ENCODE data around the gene SYNE1. TPM values are rescaled to one million over a fixed set of nuclear protein-coding genes. Genes with fewer than 3 reads are reported as not detected.
"Not testable (repeated sequence)": the region's sequence is repeated elsewhere in the genome, so short reads cannot be mapped to it uniquely, and the experiment has no call there.

The SYNE1 gene
- total RNA-seq, 2 donors from 2014 or later, result 135 to 160 TPM

DNA sequence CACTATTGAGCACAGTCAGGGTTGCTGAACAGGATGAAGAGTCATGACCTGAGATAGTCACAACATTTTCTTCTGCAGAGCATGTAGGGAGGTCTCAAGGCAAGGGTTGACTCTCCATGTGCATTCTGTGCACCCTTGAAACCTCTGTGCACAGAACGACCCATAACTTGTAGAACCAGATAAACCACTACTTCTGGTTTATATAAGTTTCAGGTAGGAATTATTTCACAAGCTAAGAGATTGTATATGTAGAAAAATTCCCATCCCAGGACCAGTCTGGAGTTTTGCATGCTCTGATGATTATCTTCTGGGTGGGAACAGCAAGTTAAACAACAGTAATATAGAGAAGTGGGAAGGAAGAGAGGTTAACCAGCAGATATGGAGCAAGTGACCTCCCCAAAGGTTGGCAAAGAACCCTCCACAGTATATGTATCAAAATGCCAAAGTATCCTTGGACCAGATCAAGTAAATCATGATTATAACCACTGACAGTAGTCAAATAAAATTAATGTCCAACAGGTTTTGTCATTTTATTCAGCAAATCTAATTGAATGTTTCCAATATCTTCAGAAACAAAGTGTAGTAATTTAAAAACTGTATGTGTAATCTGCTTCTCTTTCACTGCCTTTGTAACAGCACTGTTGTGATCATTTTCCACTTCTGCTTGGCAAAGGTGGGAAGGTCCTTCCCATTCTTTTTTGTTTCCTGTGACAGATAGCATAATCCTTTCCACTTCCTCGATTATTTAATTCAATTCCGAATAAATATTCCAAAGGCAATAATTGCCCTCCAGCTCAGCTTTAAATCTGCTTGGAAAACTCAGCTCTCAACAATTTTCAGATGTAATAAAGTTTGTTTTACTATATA lies 104.4 kb downstream of the SYNE1 start:
- DNase-seq (ENCODE audit: low spot score), result no peak
- H3K4me1 ChIP-seq, result no peaks in the 10 kb centered on the region

GRCh38 chr6:152531659-152532058 lies 105.5 kb downstream of the SYNE1 start:
- Histone ChIP-seq H3K27ac (no peak overlapping the region), H3K9me3 (no peaks in the 10 kb centered on the region), H3K27me3 (no peaks in the 10 kb centered on the region), H3K4me1 (no peaks in the 10 kb centered on the region), H3K4me3 (no peak overlapping the region), H3K36me3 (no peaks in the 10 kb centered on the region)
- no peak for DNase-seq (ENCODE audit: low spot score)
- TF ChIP-seq, protein P1, sequence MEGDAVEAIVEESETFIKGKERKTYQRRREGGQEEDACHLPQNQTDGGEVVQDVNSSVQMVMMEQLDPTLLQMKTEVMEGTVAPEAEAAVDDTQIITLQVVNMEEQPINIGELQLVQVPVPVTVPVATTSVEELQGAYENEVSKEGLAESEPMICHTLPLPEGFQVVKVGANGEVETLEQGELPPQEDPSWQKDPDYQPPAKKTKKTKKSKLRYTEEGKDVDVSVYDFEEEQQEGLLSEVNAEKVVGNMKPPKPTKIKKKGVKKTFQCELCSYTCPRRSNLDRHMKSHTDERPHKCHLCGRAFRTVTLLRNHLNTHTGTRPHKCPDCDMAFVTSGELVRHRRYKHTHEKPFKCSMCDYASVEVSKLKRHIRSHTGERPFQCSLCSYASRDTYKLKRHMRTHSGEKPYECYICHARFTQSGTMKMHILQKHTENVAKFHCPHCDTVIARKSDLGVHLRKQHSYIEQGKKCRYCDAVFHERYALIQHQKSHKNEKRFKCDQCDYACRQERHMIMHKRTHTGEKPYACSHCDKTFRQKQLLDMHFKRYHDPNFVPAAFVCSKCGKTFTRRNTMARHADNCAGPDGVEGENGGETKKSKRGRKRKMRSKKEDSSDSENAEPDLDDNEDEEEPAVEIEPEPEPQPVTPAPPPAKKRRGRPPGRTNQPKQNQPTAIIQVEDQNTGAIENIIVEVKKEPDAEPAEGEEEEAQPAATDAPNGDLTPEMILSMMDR (IDR thresholded peaks at IDR 0.05), result no peak

More for the DNA sequence above, 104.4 kb downstream of the SYNE1 start:
- Histone ChIP-seq H3K27ac (no peak overlapping the region), H3K36me3 (no peaks in the 10 kb centered on the region), H3K4me3 (no peak overlapping the region), H3K27me3 (no peaks in the 10 kb centered on the region), H3K9me3 (no peaks in the 10 kb centered on the region)
- TF ChIP-seq, protein P1 (IDR thresholded peaks at IDR 0.05), result no peak

- Histone ChIP-seq H3K4me3 (no peak overlapping the region), H3K9me3 (no peaks in the 10 kb centered on the region), H3K27ac (no peak overlapping the region), H3K27me3 (no peaks in the 10 kb centered on the region), H3K36me3 (no peaks in the 10 kb centered on the region), H3K4me1 (no peaks in the 10 kb centered on the region)
- DNase-seq (ENCODE audit: low spot score), result no peak
- TF ChIP-seq, protein P1 (IDR thresholded peaks at IDR 0.05), result no peak
Observed at GRCh38 chr6:152529369-152529768, 107.8 kb downstream of the SYNE1 start.

- H3K36me3 ChIP-seq; H3K4me1 ChIP-seq; H3K4me3 ChIP-seq; DNase-seq (ENCODE audit: low spot score); H3K27me3 ChIP-seq; H3K9me3 ChIP-seq; H3K27ac ChIP-seq: not testable (repeated sequence)
Observed at GRCh38 chr6:152514120-152514519, 123.0 kb downstream of the SYNE1 start.

DNA sequence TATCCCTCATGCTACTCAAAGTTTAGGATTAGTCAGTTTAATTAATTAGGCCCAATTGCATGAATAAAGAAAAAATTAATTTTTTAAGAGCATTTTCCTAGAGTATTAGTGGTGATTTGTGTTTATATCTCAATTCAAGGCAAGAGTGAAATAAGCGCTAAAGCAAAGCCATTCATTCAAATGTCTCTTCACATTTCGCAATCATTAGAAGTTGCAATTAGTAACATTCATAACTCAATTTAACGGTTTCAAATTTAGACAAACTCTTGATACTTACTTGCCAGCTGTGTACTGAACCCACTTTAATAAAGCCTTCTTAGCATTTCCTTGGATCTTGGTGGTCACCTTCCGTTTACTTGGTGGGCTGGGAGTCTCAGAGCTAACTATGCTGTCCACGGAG lies 127.2 kb downstream of the SYNE1 start:
- Histone ChIP-seq H3K9me3 (no peaks in the 10 kb centered on the region), H3K4me3 (no peak overlapping the region), H3K27me3 (no peaks in the 10 kb centered on the region), H3K36me3 (no peaks in the 10 kb centered on the region), H3K4me1 (no peaks in the 10 kb centered on the region), H3K27ac (no peak overlapping the region)
- DNase-seq (ENCODE audit: low spot score), result no peak
- TF ChIP-seq, protein P1 (IDR thresholded peaks at IDR 0.05), result no peak

DNA sequence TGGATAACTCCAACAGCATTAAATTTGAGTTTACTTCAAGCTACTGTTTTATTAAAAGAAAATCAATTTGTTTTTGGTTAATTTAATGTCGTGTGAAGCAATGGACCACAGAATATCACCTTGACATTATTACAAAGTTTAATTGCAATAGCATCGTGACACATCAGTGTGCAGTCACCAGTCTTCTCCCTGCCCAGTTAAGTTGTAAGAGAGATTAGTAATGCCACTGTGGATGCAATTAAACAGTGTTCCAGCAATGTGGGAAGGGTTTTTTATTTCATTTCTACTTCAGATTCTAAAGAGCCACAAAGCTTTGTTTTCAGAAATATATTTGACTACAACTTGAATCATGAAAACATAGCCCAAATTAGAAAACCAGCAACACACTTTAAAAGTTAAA lies 128.7 kb downstream of the SYNE1 start:
- no peak overlapping the region for H3K4me3 ChIP-seq
- H3K36me3 ChIP-seq, result no peaks in the 10 kb centered on the region
- no peak overlapping the region for H3K27ac ChIP-seq
- TF ChIP-seq, protein P1 (IDR thresholded peaks at IDR 0.05), result no peak
- no peaks in the 10 kb centered on the region for H3K4me1 ChIP-seq
- H3K27me3 ChIP-seq, result no peaks in the 10 kb centered on the region
- DNase-seq (ENCODE audit: low spot score), result no peak
- H3K9me3 ChIP-seq, result no peaks in the 10 kb centered on the region

Measured in right atrium auricular region (tissue), 2 donors.